ENCODE measurements around the gene SLC4A3.

- TF ChIP-seq ZNF776 (CRISPR knock-in tag; IDR thresholded peaks at IDR 0.05) = no peak
- TF ChIP-seq, protein P1, sequence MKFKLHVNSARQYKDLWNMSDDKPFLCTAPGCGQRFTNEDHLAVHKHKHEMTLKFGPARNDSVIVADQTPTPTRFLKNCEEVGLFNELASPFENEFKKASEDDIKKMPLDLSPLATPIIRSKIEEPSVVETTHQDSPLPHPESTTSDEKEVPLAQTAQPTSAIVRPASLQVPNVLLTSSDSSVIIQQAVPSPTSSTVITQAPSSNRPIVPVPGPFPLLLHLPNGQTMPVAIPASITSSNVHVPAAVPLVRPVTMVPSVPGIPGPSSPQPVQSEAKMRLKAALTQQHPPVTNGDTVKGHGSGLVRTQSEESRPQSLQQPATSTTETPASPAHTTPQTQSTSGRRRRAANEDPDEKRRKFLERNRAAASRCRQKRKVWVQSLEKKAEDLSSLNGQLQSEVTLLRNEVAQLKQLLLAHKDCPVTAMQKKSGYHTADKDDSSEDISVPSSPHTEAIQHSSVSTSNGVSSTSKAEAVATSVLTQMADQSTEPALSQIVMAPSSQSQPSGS (CRISPR knock-in tag; IDR thresholded peaks at IDR 0.05) = no peak
- no peak for TF ChIP-seq YY1 (IDR thresholded peaks at IDR 0.05; ENCODE audit: insufficient read depth, insufficient replicate concordance, low read depth, low read length)
- no peak for TF ChIP-seq JUN (CRISPR knock-in tag; IDR thresholded peaks at IDR 0.05)
- no peak for TF ChIP-seq ZNF580 (CRISPR knock-in tag; IDR thresholded peaks at IDR 0.05; ENCODE audit: borderline replicate concordance, low read depth)
- no peak for TF ChIP-seq SAP130 (CRISPR knock-in tag; IDR thresholded peaks at IDR 0.05; ENCODE audit: low read depth)
- TF ChIP-seq RNF2 (conservative IDR thresholded peaks at IDR 0.05; ENCODE audit: low read depth) = no peak
- no peak for TF ChIP-seq TCF7 (IDR thresholded peaks at IDR 0.05; ENCODE audit: low read depth)
- TF ChIP-seq ZNF609 (CRISPR knock-in tag; IDR thresholded peaks at IDR 0.05; ENCODE audit: borderline replicate concordance) = no peak
- no peak for TF ChIP-seq ZNF207 (IDR thresholded peaks at IDR 0.05; ENCODE audit: borderline replicate concordance)
Measured at GRCh38 chr2:219668316-219668715, 40.9 kb downstream of the SLC4A3 start.
